KOPT-K1 (cell line): Measurements from ENCODE around the gene LYSMD3.

Source experiments
- H3K27ac ChIP-seq: fragments of 200-600 bp; sonication (generic); 2 replicates; pipeline ENCODE4 v1.5.1; 2016; ENCODE audit warnings: antibody characterized with exemption, mild to moderate bottlenecking, low read depth, low read length; ENCODE audit not compliant: poor library complexity, severe bottlenecking
- H3K36me3 ChIP-seq: fragments of 200-600 bp; sonication (generic); 2 replicates; pipeline ENCODE4 v1.5.1; 2017; ENCODE audit warnings: antibody characterized with exemption, mild to moderate bottlenecking, low read length, moderate library complexity; ENCODE audit not compliant: insufficient read depth
- H3K9me3 ChIP-seq: fragments of 200-600 bp; sonication (generic); 2 replicates; pipeline ENCODE4 v1.5.1; 2017; ENCODE audit warnings: antibody characterized with exemption, low read length, mild to moderate bottlenecking; ENCODE audit not compliant: insufficient read depth, poor library complexity, severe bottlenecking

Gene LYSMD3

DNA sequence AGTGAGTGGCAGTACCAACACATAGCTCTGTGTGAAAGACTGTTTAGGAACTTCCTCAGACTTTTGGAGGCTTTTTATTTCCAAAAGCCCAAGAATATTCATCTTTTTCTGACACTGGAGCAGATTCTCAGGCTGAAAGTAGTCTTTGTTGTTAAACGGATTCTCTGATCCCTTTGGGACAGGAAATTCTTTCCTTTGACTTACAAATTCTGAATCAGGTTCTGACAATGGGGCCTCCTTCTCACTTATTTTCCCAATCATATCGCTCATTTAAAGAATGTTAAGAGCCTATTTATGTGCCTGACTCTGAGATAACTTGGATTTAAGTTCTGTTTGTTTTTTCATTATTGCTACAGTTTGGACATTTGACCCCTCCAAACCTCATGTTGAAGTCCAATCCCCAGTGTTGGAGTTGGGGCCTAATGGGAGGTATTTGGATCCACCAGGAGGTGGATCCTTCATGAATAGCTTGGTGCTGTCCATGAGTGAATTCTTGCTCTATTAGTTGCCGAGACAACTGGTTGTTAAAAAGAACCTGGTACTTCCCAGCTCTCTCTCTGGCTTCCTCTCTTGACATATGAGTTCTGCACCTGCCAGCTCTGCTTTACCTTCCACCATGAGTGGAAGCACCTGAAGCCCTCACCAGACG lies 25.1 kb upstream of the LYSMD3 start:
- H3K9me3 ChIP-seq, result no peaks in the 10 kb centered on the region
- no peaks in the 10 kb centered on the region for H3K36me3 ChIP-seq
- H3K27ac ChIP-seq, result no peak overlapping the region

DNA sequence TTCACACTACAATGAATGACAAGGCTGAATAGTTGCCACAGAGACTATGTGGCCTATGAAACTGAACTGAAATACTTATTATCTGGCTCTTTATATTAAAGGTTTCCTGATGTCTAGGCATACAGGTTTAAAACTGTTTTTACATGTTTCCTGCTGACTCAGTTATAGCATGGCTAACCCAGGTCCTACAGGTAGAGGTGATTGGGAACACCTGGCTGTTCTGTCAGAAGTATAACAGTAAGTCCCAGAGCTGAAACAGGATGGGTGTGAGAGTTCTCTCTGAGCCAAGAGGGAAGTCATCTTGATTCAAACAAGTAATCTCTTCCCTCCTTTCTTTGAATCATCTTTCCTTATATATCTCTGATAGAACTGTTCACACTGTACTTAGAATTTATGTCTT lies 24.3 kb upstream of the LYSMD3 start:
- Histone ChIP-seq H3K36me3 (no peaks in the 10 kb centered on the region), H3K27ac (no peak overlapping the region), H3K9me3 (no peaks in the 10 kb centered on the region)

DNA sequence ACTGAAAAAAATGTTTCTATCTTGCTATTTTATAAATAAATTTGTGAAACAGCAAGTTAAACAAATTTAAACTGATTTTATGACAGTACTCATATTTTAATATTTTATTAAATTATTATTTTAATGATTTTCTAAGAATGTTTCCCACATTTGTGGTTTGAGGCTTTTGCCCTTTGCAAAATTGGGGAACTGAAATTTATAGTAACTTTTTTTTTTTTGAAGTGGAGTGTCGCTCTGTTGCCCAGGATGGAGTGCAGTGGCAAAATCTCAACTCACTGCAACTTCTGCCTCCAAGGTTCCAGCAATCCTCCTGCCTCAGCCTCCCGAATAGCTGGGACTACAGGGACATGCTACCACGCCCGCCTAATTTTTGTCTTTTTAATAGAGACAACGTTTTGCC lies 22.0 kb upstream of the LYSMD3 start:
- Histone ChIP-seq H3K9me3 (no peaks in the 10 kb centered on the region), H3K36me3 (no peaks in the 10 kb centered on the region), H3K27ac (no peak overlapping the region)

DNA sequence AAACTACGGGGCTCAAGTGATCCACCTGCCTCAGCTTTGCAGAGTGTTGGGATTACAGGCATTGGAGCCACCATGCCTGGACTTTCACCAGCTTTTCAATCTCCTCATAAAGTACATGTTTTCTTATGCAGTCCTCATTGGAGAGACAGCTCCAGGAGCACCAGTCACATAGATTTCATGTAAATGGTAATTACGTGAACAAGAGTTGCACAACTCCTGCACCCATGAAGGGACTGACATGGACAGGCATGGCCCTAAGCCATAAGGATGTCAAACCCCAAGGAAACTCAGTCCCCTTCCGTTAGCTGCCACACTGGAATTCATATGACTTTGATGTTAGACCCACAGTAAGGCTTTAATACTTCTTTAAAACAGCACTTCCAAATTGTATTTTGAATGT lies 21.6 kb upstream of the LYSMD3 start:
- Histone ChIP-seq H3K9me3 (no peaks in the 10 kb centered on the region), H3K27ac (no peak overlapping the region), H3K36me3 (no peaks in the 10 kb centered on the region)

DNA sequence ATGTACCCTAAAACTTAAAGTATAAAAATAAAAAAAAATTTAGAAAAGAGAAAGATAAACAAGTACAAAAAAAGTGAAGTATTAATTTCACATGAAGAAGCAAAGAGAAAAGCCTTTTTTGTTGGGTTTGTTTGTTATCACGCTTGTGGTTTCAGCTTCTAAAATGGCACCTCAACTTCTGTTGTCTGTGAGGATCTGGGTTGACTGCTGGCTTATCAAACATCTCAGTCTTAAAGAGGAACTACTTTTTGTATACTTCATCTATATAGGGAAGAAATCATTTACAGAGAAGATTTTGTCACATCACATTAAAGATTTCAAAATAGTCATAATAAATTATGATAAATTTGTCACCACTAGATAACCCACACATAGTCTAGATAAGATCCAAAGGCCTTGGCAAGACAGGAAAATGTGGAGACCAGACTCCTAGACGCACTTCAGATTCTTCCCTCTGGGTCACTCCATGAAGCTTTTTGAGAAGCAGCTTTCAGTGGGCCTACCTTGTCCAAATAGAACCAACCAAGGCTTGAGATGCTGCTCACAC lies 20.4 kb upstream of the LYSMD3 start:
- Histone ChIP-seq H3K36me3 (no peaks in the 10 kb centered on the region), H3K27ac (no peak overlapping the region), H3K9me3 (no peaks in the 10 kb centered on the region)

DNA sequence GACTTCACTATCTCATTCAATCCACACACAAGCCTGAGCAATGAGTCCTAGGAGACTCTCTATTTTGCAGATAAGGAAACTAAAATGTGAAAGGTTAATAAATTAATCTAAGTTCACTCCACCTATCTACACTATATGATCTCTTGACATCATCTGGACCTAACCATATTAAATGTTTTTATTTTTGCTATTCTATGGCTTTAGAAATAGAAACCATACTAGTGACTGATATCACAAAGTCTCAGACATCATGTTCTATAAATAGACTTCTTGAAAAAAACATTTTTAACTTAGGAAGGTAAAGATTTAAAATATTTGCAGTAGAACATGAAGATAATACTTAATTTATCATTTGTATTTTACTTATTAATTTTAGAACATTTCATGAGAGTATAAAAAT lies 19.8 kb upstream of the LYSMD3 start:
- Histone ChIP-seq H3K36me3 (no peaks in the 10 kb centered on the region), H3K9me3 (no peaks in the 10 kb centered on the region), H3K27ac (no peak overlapping the region)

DNA sequence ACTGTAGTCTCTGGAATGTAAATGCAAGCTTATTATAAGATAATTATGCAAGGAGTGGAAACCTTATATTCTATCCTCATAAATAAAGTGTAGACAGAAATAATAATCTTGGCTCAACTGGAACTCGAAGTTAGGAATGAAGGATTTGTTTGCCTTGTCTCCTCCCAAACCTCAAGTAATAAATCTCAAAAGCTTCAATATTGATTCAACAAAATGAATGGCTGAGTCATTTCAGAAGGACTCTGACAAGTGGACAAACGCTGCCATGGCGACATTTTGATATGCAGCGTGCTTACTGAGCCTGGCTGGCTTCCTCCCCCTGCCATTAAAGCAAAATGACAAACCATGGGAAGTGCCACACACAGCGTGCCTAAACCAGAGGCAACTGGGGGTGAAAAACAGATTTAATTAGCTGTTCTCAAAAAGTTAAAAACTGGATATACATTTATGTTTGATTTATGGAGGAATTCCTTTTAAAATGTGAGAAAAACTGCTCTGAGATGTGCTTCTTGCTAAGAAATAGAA lies 18.7 kb upstream of the LYSMD3 start:
- Histone ChIP-seq H3K27ac (no peak overlapping the region), H3K36me3 (no peaks in the 10 kb centered on the region), H3K9me3 (no peaks in the 10 kb centered on the region)

DNA sequence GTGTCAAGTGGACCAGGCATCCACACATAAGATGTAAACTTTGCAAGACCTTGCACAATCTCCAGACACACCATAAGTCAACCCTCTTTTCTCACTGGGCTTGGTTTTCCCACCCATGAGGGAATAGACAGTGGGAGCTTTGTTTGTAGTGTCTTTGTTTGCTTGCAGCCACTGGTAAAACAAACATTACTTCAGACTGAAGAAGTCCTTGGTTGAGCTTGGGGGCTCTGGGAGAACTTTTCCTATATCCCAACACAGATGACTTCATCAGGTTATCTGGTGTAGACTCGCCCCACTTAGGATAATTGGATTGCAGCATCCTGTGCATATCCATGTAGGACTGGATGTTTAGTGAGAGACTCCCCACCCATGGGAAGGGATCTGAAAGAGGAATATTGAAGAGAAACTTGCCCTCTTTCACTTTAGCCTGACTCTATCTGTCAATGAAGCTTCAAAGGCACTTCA lies 17.7 kb upstream of the LYSMD3 start:
- H3K36me3 ChIP-seq, result no peaks in the 10 kb centered on the region
- H3K27ac ChIP-seq, result no peak overlapping the region
- no peaks in the 10 kb centered on the region for H3K9me3 ChIP-seq

DNA sequence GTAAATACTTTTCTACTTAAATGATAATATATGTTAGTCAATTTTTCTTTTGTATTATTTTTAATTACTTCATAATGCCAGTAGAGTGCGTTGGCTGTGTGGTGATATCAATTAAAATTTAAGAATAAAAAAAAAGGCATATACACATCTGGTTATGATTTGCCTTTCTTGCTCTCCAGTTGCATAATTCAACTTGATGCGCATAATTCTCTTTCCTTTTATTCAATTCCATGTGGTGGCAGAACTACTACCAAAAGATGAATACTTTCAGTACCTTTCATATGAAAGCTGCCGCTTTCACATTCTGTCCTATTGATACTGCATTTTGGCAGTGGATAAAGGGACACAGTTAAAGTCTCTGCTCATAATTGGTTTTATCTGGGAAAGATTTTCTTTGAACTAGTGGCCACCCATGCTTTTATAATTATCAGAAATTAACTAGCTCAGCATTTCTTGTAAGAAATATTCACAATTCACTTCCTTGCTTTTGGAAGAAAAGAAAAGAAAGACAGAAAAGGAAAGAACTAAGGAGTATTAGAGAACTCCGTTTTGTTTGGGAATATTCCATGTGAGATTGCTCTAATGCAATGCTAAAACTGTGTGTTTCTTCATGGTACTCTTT lies 16.9 kb upstream of the LYSMD3 start:
- H3K27ac ChIP-seq, result no peak overlapping the region
- no peaks in the 10 kb centered on the region for H3K36me3 ChIP-seq

DNA sequence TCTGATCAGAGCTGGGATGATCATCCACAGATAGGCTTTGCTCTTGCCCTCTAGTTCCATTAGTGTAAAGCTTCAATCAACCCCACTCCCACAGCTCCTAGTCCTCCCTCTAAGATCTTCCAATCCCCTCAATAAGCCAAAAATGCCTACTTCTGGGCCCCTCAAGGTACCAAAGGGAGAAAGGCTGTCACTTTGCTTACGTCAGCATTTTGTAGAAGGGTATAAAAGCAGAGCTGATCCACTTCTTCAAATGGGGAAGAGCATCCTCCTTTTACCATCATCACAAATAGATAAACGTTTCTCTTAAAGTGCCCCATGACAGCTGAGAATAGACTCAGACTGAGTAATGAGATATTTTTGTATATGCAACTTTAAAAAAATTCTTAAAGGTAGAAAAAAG lies 16.1 kb upstream of the LYSMD3 start:
- no peak overlapping the region for H3K27ac ChIP-seq
- H3K36me3 ChIP-seq, result no peaks in the 10 kb centered on the region
- H3K9me3 ChIP-seq, result no peaks in the 10 kb centered on the region

More for the DNA sequence above, 16.9 kb upstream of the LYSMD3 start:
- H3K9me3 ChIP-seq, result no peaks in the 10 kb centered on the region

DNA sequence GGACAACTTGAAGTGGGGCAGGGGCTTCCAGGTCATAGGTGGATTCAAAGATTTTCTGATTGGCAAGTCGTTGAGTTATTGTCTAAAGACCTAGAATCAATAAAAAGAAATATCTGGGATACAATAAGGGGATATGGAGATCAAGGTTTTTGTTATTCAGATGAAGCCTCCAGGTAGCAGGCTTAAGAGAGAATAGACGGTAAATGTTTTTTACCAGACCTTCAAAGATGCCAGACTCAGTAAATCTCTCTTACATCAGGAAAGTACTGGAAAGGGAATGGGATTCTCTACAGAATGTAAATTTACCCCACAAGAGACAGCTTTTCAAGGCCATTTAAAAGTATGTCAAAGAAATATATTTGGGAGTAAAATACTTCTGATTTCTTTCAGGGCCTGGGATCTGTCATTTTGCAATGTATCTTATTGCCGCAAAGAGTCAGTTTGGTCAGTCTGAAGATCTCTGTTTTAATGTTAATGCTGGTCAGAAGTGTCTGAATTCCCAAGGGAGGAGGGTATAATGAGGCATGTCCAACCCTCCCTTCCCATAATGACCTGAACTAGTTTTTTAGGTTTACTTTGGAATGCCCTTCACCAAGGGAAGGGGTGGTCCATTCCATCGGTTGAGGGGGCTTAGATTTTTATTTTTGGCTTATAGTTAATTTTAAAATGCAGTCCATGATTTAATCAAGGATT lies 13.6 kb upstream of the LYSMD3 start:
- no peaks in the 10 kb centered on the region for H3K9me3 ChIP-seq
- H3K36me3 ChIP-seq, result no peaks in the 10 kb centered on the region
- H3K27ac ChIP-seq, result no peak overlapping the region

DNA sequence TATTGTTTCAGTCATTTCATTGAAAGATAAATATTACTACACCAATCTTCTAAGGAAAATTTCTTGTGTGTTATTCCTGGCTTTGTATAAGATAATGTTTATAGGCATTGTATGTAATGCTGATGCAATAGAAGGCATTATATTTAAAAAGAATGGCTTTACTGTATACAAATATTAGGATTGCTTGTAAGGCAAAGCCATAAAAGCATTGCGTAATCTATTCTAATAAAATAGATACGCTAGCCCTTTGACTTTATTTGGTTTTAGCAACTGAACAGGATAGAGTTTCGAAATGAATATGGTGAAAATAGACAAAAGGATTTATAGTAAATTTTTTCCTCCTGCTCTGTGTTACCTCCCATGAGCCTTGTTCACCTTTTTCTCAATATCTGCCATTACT lies 5.5 kb upstream of the LYSMD3 start:
- Histone ChIP-seq H3K27ac (no peak overlapping the region), H3K9me3 (no peaks in the 10 kb centered on the region), H3K36me3 (no peaks in the 10 kb centered on the region)

DNA sequence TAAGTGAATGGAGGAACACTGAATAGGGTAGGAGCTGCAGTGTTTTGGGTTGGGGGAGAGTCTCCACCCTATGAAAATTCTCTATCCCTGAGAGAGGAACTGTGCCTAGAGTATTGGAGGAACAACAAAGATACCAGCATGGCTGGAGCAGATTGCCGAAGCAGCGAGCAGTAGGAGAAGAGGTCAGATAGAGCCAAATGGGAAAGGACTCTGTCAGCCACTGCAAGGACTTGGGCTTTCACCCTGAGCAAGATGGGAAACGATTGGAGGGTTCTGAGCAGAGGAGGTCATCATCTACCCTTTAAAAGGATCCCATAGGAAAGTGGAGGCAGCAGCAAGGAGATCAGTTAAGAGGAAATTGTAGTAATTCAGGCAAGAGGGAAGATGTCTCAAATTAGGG lies 4.4 kb upstream of the LYSMD3 start:
- no peak overlapping the region for H3K27ac ChIP-seq
- H3K9me3 ChIP-seq, result no peaks in the 10 kb centered on the region
- H3K36me3 ChIP-seq, result no peaks in the 10 kb centered on the region

DNA sequence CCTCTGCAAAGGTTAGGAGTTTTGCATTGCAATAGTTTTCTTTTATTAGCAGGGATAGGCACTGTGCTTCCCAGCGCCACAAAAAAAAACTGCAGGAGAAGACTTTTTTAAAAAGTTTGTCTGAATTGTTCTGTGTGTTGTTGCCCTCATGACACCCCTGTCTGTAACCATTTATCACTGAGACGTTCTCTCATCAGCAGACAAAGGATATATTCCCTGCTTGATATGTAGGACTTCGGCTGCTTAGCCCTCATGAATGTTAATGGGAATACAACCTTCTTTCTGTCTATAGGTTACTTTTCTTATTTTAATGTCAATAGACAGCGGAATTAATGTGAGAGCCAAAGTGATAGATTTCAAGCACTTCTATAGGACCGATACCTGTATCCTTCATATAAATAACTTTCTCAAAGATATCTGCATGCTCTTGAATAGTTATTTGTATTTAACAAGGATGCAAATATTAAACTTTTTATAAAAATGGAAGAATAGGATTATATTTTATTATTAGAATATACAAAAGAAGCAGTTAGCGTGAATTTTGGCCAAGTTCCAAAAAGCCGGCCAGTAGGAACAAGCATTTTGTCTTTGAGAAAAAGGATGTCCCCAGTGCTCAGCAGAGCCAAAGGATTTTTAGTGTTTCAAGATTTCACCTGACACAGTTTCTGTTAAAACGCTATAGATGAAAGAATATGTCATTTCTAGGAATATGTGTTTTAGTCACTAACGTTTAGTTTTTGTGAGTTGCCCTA lies 1.5 kb upstream of the LYSMD3 start:
- no peak overlapping the region for H3K27ac ChIP-seq
- H3K9me3 ChIP-seq, result no peaks in the 10 kb centered on the region
- 0 out of 2 replicates have a peak, but pooled peaks cover 4% of the 10 kb centered on the region for H3K36me3 ChIP-seq
